ENCODE measurements around the gene NUDT1.

The NUDT1 gene

GRCh38 chr7:2295936-2296620 is 54.1 kb downstream of the NUDT1 start:
- Histone ChIP-seq H3K4me3 (replicated peaks; ENCODE audit: low read depth, low read length) (no peak overlapping the region), H3K36me3 (ENCODE audit: control insufficient read depth, insufficient read depth, low read length) (no peaks in the 10 kb centered on the region), H3K27me3 (replicated peaks; ENCODE audit: control insufficient read depth, insufficient read depth, low read length) (no peaks in the 10 kb centered on the region)
- no peak for TF ChIP-seq CTCF (IDR thresholded peaks at IDR 0.05; ENCODE audit: insufficient read depth, low read length, poor library complexity, severe bottlenecking)
- no peak for DNase-seq (ENCODE audit: extremely low read depth, insufficient read length)

GRCh38 chr7:2296832-2297231 is 54.8 kb downstream of the NUDT1 start:
- H3K4me3 ChIP-seq (replicated peaks; ENCODE audit: low read depth, low read length): no peak overlapping the region
- H3K36me3 ChIP-seq (ENCODE audit: control insufficient read depth, insufficient read depth, low read length): no peaks in the 10 kb centered on the region
- no peaks in the 10 kb centered on the region for H3K27me3 ChIP-seq (replicated peaks; ENCODE audit: control insufficient read depth, insufficient read depth, low read length)
- TF ChIP-seq CTCF (IDR thresholded peaks at IDR 0.05; ENCODE audit: insufficient read depth, low read length, poor library complexity, severe bottlenecking): no peak
- no peak for DNase-seq (ENCODE audit: extremely low read depth, insufficient read length)

- Histone ChIP-seq H3K36me3 (ENCODE audit: control insufficient read depth, insufficient read depth, low read length) (no peaks in the 10 kb centered on the region), H3K4me3 (replicated peaks; ENCODE audit: low read depth, low read length) (peak overlapping the region; percentile 59), H3K27me3 (replicated peaks; ENCODE audit: control insufficient read depth, insufficient read depth, low read length) (no peaks in the 10 kb centered on the region)
- TF ChIP-seq CTCF (IDR thresholded peaks at IDR 0.05; ENCODE audit: insufficient read depth, low read length, poor library complexity, severe bottlenecking): no peak
- peak; percentile 76 for DNase-seq (ENCODE audit: extremely low read depth, insufficient read length)
Measured at GRCh38 chr7:2299131-2299829, 57.3 kb downstream of the NUDT1 start.

GRCh38 chr7:2299870-2300512 is 58.0 kb downstream of the NUDT1 start:
- Histone ChIP-seq H3K36me3 (ENCODE audit: control insufficient read depth, insufficient read depth, low read length) (no peaks in the 10 kb centered on the region; the same call in 1 of the 2 replicates), H3K27me3 (replicated peaks; ENCODE audit: control insufficient read depth, insufficient read depth, low read length) (no peaks in the 10 kb centered on the region), H3K4me3 (replicated peaks; ENCODE audit: low read depth, low read length) (peak overlapping the region; percentile 59)
- TF ChIP-seq CTCF (IDR thresholded peaks at IDR 0.05; ENCODE audit: insufficient read depth, low read length, poor library complexity, severe bottlenecking): no peak
- DNase-seq (ENCODE audit: extremely low read depth, insufficient read length): no peak
